GM21360 (cell line): ENCODE results near the gene AFAP1L1.

Experiments used
- ATAC-seq: cut with Tn5 transposase; IDR thresholded peaks from one replicate; pipeline ENCODE4 v1.9.1; 2021; ENCODE audit warnings: mild to moderate bottlenecking, moderate library complexity; ENCODE audit not compliant: unreplicated experiment

The AFAP1L1 gene

DNA sequence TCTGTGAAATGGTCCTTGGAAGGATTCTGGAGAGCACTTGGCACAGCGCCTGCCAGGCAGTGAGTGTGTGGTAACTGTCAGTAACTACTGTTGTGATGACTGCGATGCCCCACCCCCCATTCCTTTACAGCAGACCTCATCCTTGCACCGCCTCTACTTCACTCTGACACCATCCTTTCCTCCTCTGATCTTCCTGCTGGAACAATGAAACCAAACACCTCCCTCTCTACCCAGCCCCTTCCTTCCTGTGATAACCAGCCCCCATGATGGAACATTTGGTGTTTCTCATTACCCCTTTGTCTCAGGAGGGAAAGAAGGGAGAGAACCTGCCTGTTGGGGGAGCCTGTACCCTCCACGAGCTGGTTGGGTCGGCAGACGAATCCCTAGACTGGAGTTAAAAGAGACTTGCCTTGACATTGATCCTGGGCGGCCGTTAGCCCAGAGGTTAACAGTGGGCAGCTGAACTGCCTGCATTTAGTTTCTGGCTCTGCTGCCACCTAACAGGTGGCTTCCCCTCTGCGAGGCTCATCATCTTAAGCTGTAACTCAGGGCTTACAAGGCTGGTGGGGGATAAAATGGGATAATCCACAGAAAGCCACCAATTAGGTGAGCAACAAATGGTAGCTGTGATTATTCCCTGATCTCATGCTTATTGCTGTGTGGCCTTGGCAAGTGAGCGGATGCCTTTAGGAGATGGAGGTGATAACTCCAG is 39.4 kb downstream of the AFAP1L1 start:
- ATAC-seq: no peak

- ATAC-seq: no peak
These were observed 41.6 kb downstream of the AFAP1L1 start for GRCh38 chr5:149313151-149313841.

- ATAC-seq: no peak
These were observed 43.0 kb downstream of the AFAP1L1 start for GRCh38 chr5:149314571-149315111.

GRCh38 chr5:149315753-149316152 is 44.1 kb downstream of the AFAP1L1 start:
- ATAC-seq: no peak

GRCh38 chr5:149317281-149318048 is 45.8 kb downstream of the AFAP1L1 start:
- peak; percentile 58 for ATAC-seq

GRCh38 chr5:149319174-149319573 is 47.5 kb downstream of the AFAP1L1 start:
- ATAC-seq: no peak

DNA sequence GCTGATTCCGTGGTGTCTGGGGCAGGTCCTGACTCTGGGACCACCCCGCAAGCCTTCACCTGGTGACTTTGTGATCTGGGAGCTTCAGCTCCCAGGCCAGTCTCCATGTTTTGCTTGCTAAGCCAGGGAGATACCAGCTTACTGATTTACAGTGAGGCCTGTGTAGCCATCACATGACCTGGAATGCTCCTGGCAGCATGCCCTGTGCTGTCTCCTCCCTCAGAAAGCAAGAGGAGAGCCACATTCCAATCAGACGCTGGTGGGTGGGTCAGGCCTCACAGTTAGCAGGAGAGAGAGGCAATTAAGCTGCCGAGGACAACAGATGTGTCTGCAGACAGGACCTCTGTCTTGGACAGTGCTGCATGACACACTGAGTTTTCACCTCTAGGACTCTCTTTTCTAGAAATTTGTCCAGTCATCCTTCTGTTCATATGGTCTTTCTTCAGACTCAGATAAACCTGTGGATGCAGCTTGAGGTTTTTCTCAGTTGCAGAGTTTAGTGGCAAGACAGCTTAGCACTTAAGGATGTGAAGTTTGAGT is 49.2 kb downstream of the AFAP1L1 start:
- ATAC-seq: no peak

DNA sequence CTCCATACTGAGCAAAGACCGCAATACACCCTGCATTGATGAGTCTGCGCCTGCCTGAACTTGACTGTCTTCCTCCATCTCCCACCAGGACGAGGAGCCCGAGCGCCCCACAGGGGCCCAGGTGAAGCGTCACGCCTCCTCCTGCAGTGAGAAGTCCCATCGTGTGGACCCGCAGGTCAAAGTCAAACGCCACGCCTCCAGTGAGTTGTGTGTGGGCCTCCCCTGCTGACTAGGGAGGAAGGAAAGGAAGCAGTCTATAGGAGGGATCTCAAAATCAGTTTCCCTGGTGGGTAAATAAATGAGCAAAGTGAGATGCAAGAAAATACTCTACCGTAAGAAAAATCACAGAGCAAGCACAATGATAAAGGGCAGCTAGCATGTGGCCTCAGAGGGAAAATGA is 50.9 kb downstream of the AFAP1L1 start:
- ATAC-seq: no peak

DNA sequence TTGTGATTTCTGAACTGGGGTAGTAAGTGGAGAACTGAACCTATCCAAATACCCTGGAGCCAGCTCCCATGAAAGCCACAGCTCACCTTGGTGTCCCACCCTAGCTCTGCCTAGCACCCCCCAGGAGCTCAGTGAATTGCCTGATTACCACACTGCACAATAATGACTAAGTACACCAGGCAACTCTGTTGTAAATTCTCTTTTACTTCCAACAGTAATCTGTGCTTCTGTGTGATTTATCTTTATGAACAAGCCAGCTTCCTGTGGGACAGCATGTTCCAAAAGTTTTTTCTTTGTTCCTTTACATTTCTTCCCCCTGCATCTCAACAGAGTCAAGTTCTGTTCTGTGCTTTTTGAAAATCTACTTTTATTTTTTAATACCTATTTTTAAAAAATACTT is 51.6 kb downstream of the AFAP1L1 start:
- ATAC-seq: no peak

- ATAC-seq: no peak
These were observed 52.1 kb downstream of the AFAP1L1 start for GRCh38 chr5:149323621-149324205.

- no peak for ATAC-seq
These were observed 53.0 kb downstream of the AFAP1L1 start for GRCh38 chr5:149324641-149325040.

DNA sequence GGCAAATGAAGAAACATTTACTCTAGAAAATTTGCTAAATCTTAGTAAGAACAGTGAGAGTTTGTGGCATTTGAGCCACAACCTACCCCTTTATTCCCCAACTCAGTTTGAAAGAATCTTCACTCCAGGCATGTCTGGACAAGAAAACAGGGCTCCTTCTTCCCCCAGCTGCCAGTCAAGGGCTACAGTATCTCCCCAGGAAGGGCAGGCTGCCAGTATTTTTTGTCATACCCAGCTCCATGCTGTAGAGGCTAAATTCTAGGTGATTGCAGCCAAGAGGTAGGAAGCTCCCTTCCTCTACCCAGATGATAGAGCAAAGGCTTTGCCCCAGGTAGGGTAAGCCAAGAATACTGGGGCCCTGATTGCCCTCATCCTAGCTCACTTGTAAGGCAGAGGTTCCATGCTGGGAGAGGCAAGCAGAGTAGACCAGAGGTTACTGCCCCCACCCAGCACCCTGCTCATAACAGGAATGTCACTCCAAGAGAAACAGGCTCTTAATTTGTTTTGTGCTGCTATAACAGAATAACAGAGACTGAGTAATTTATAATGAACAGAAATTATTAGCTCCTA is 53.6 kb downstream of the AFAP1L1 start:
- ATAC-seq: no peak

GRCh38 chr5:149325894-149326293 is 54.2 kb downstream of the AFAP1L1 start:
- ATAC-seq: no peak

DNA sequence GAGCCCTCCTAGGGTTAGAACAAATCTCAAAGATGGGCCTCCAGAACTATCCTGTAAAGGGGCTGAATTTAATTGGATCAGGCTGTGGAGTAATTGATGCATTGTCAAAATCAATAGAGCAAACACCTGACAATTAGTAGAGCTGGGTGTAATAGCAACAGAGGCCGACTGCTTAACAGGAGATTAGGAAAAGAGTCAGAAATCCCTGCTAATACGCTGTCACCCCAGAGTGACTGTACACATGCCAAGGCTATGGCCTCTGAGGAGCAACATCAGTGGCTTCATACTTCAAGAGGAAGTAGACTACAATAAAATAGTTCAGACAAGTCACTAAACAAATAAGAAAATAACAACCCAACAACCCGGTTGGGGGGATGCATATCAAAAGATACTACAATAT is 55.0 kb downstream of the AFAP1L1 start:
- ATAC-seq: no peak

- no peak for ATAC-seq
These were observed 56.5 kb downstream of the AFAP1L1 start for GRCh38 chr5:149328177-149328576.

DNA sequence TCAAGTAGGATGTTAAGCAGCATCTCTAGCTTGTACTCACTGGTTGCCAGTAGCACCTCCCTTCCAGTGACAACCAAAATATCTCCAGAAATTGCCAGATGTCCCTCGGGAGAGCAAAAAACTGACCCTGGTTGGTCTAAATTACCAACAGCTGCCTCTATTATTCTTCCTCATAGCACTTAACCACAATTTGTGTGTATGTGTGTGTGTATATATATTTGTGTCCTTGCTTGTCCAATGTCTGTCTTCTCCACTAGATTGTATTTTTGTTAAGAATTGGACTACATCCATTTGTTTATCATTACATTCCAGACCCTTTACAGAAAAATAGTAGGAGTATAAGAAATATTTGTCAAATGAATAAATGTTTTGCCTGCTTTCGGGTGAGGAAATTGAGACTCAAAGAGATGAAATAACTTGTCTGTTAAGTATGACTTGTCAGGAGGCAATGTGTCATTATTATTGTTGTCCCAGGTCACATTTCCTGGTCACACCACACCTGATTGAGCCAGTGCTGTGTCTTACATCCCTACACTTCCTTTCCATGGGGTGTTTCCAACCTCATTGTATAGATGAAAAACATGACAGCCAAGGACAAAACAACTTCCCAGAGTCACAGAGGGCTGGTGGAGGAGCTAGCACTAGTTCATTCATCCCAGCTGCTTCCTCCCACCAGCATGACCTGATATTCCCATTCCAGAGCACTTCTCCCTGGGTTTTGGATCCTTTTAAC is 62.2 kb downstream of the AFAP1L1 start:
- no peak for ATAC-seq

GRCh38 chr5:149337736-149338135 is 66.1 kb downstream of the AFAP1L1 start:
- ATAC-seq: no peak

- no peak for ATAC-seq
These were observed 66.7 kb downstream of the AFAP1L1 start for GRCh38 chr5:149338364-149338763.

GRCh38 chr5:149340920-149341319 is 69.3 kb downstream of the AFAP1L1 start:
- no peak for ATAC-seq

GRCh38 chr5:149341876-149342275 is 70.2 kb downstream of the AFAP1L1 start:
- no peak for ATAC-seq
